ENCODE results near the gene CLIC1.

Gene CLIC1

GRCh38 chr6:31776485-31776988, 40.2 kb upstream of the CLIC1 start:
- Histone ChIP-seq H3K4me3 (no peak overlapping the region), H3K36me3 (replicated peaks) (peaks cover 39% of the 10 kb centered on the region), H3K9me3 (no peaks in the 10 kb centered on the region), H3K4me1 (peaks cover 6% of the 10 kb centered on the region), H3K27me3 (ENCODE audit: low read depth) (no peaks in the 10 kb centered on the region)
- no peak for DNase-seq (ENCODE audit: low spot score in 2 of 2)
- in situ Hi-C loops (cut with MboI; ENCODE audit: low sequenced_read_pairs): no loop called here

DNA sequence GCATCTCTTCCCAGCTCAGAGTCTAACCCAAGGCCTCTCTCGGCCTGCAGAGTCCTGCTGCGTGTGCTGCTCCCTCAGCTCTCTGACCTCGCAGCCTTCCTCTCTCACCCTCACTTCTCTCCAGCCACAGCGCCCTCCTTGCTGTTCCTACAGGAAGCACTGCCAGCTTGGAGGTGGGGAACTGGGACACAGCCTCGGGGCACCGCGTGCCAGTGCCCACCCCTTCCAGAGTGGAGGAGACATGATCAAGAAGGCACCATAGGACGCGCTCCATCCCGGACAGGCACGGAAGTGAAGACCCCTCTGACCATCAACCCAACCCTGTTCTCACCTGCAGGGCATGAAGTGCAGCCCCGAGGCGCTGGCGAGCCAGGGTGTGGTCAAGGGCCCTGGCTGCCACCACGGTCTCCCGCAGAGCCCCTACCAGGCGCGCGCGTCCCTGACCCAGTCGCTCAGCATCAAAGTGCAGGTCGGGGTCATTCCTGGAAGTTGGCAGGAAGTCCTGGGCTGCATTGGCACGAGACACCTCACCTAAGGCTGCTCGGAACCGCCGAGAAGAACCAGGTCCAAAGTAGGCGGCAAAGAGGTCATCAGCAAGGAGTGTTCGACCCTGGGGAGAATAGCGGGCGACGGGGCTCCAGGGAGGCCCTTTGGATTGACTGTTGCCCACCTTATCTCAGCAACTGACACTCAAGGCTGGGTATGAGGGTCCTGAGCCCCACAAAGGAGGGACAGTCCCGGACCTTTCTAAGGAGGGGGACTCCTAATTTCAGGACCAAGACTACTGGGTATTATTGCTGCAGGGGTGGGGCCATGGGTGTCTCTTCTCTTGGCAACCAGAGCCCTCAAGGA, 39.5 kb upstream of the CLIC1 start:
- in situ Hi-C loops (cut with MboI; ENCODE audit: low sequenced_read_pairs): no loop called here
- Histone ChIP-seq H3K4me3 (no peak overlapping the region), H3K4me1 (peaks cover 6% of the 10 kb centered on the region)

DNA sequence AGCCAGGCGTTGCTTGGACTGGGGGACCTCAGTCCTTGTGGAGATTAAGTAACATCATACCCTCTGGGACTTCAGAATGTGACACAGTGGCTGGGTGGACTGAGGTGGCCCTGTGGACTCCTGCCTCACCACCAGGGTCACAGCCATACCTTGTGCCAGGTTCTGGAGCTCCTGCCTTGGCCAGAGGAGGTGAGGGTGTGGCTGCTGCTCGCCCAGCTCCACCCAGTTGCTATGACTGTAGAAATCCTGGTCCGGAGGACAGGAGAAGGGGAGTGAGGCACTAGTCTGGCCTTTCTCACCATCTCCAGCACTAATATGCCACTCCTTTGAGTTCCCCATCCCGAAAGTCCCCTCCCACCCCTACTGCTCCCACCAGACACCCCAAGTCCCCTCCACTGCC, 38.9 kb upstream of the CLIC1 start:
- Histone ChIP-seq H3K36me3 (replicated peaks) (peaks cover 25% of the 10 kb centered on the region), H3K4me3 (no peak overlapping the region), H3K27me3 (ENCODE audit: low read depth) (no peaks in the 10 kb centered on the region), H3K9me3 (no peaks in the 10 kb centered on the region), H3K4me1 (peaks cover 6% of the 10 kb centered on the region)
- in situ Hi-C loops (cut with MboI; ENCODE audit: low sequenced_read_pairs): no loop called here
- DNase-seq (ENCODE audit: low spot score in 2 of 2): no peak

More for the DNA sequence above, 39.5 kb upstream of the CLIC1 start:
- DNase-seq (ENCODE audit: low spot score in 2 of 2): no peak
- Histone ChIP-seq H3K27me3 (ENCODE audit: low read depth) (no peaks in the 10 kb centered on the region), H3K36me3 (replicated peaks) (peaks cover 32% of the 10 kb centered on the region), H3K9me3 (no peaks in the 10 kb centered on the region)

- Histone ChIP-seq H3K4me1 (peaks cover 2% of the 10 kb centered on the region), H3K36me3 (replicated peaks) (no peaks in the 10 kb centered on the region), H3K9me3 (no peaks in the 10 kb centered on the region), H3K4me3 (no peak overlapping the region), H3K27me3 (ENCODE audit: low read depth) (no peaks in the 10 kb centered on the region)
- in situ Hi-C loops (cut with MboI; ENCODE audit: low sequenced_read_pairs): no loop called here
- no peak for DNase-seq (ENCODE audit: low spot score in 2 of 2)
Observed at GRCh38 chr6:31771992-31772358, 35.6 kb upstream of the CLIC1 start.

- in situ Hi-C loops (cut with MboI; ENCODE audit: low sequenced_read_pairs): no loop called here
- H3K4me3 ChIP-seq: no peak overlapping the region
- no peaks in the 10 kb centered on the region for H3K27me3 ChIP-seq (ENCODE audit: low read depth)
- no peaks in the 10 kb centered on the region for H3K9me3 ChIP-seq
- no peaks in the 10 kb centered on the region; the same call in 1 of the 2 replicates for H3K4me1 ChIP-seq
- DNase-seq (ENCODE audit: low spot score in 2 of 2): no peak
- H3K36me3 ChIP-seq (replicated peaks): no peaks in the 10 kb centered on the region; the same call in 1 of the 2 replicates
Observed at GRCh38 chr6:31770860-31771259, 34.5 kb upstream of the CLIC1 start.

DNA sequence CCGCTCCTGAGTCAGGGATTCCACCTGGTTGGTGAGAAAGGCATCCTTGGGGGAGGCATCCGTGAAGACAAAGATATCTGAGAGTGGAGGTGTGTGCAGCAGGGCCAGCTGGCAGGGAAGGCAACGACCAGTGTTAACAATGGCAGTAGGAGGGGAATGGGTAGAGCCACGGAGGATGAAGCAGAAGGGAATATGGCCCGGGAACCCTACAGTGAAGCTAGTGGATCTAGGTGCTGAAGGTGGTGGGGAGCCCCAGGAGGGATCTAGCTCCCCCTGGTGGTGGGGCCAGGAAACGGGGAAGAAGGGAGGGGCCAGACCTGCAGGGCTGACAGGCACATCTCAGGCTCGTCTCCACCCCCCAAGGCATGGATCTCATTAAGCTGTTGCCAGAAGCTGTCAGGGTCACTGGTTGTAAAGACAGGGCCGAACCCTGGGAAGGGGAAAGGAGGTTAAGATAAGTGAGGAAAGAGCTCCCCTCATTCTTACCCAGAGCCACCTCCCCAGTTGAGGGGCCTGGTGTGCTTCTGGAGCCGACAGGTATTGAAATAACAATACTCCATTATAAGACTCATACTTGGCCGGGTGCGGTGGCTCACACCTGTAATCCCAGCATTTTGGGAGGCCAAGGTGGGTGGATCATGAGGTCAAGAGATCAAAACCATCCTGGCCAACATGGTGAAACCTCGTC, 33.5 kb upstream of the CLIC1 start:
- peak; percentile 40 to 86 for DNase-seq (ENCODE audit: low spot score in 2 of 2)
- Histone ChIP-seq H3K4me3 (no peak overlapping the region), H3K4me1 (no peaks in the 10 kb centered on the region; the same call in 1 of the 2 replicates), H3K27me3 (ENCODE audit: low read depth) (no peaks in the 10 kb centered on the region), H3K9me3 (no peaks in the 10 kb centered on the region), H3K36me3 (replicated peaks) (peaks cover 3% of the 10 kb centered on the region)
- in situ Hi-C loops (cut with MboI; ENCODE audit: low sequenced_read_pairs): no loop called here

- peaks cover 15% of the 10 kb centered on the region for H3K36me3 ChIP-seq (replicated peaks)
- DNase-seq (ENCODE audit: low spot score in 2 of 2): no peak
- in situ Hi-C loops (cut with MboI; ENCODE audit: low sequenced_read_pairs): no loop called here
- H3K27me3 ChIP-seq (ENCODE audit: low read depth): no peaks in the 10 kb centered on the region
- H3K4me3 ChIP-seq: no peak overlapping the region
- H3K4me1 ChIP-seq: no peaks in the 10 kb centered on the region; the same call in 1 of the 2 replicates
- H3K9me3 ChIP-seq: no peaks in the 10 kb centered on the region
Observed at GRCh38 chr6:31768363-31769257, 32.3 kb upstream of the CLIC1 start.

DNA sequence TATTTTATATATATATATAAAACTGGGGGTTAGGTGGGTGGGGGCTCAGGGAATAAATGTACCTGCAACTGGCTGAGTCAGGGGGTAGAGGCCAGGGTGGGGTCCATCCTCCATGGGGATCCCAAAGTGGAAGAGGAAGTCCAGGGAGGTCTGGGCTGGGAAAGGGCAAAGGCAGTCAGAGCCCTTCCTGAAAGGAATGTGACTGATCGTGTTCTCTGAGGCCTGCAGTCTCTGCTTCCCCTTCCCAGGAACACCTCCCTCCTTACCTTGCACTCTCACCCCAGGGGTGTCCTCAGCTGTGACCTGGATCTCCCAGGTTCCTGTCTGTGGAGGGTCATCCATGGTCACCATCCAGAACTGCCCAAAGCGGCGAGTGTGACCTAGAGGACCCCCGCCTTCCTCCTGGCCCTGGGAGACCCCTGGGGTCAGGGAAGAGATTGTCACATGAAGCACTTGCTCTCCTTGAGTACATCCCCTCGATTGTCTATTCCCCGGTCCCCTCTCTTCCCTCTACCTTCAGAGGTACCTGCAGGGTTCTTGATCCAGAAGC, 30.8 kb upstream of the CLIC1 start:
- in situ Hi-C loops (cut with MboI; ENCODE audit: low sequenced_read_pairs): no loop called here
- Histone ChIP-seq H3K36me3 (replicated peaks) (peaks cover 30% of the 10 kb centered on the region), H3K9me3 (no peaks in the 10 kb centered on the region), H3K27me3 (ENCODE audit: low read depth) (no peaks in the 10 kb centered on the region), H3K4me1 (peaks cover 5% of the 10 kb centered on the region), H3K4me3 (no peak overlapping the region)
- DNase-seq (ENCODE audit: low spot score in 2 of 2): no peak

DNA sequence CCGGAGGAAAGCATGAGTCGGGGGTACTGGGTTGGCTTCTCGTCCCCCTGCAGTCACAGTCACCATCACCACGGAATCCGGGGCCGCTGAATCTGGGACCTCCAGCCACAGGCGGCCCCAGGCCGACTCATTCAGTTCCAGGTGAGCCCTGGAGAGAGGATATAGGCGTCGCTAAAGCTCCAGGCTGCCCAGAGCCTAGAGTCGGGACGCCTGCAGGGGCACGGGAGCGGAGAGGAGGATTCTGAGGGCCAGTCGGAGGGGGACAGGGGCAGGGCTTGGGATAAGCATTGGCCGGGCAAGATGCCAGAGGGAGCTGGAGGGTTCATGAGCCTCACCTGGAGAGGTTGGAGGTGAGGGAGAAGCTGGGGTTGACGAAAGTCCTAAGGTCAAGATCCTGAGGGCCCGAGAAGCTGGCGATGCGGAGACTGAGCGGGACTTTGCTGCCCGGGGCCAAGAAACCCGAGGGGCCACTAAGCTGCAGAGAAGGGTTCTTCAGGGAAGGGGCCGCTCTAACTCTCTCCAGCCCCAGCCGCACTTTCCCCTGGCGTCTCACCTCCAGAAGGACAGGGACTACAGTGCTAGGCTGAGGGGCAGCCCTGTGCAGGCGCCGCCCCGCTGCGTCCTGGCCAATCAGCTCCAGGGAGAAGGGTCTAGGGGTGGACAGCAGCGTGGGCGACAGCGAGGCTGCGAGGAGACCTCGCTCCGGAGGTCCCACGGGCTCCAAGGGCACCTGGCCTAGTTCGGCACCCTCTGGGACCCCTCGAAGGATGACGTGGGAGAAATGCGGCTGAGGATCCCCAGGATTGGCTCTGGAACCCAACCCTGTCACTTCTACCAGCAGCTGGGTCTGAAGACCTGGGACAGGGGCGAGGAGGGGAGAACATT, 29.8 kb upstream of the CLIC1 start:
- H3K9me3 ChIP-seq: no peaks in the 10 kb centered on the region
- H3K4me3 ChIP-seq: no peak overlapping the region
- in situ Hi-C loops (cut with MboI; ENCODE audit: low sequenced_read_pairs): no loop called here
- DNase-seq (ENCODE audit: low spot score in 2 of 2): no peak
- no peaks in the 10 kb centered on the region for H3K27me3 ChIP-seq (ENCODE audit: low read depth)
- H3K36me3 ChIP-seq (replicated peaks): peaks cover 40% of the 10 kb centered on the region
- peaks cover 5% of the 10 kb centered on the region for H3K4me1 ChIP-seq

DNA sequence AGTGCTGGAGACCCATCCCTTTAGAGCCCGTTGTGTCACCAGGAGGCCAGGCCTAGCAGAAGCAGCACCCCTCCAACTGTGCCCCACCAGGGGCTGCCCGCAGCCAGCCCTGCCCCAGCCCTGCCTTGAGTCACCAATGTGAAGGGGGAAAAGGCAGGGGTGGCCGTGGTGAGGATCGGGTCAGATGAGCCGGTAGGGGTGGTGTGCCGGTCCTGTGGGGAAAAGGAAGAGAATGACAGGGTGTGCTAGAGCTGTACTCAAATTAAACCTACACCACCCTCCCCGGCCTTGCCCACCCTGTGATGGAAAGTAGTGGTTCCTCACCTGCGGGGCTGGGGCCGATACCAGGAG, 29.2 kb upstream of the CLIC1 start:
- no peaks in the 10 kb centered on the region for H3K9me3 ChIP-seq
- no peak overlapping the region for H3K4me3 ChIP-seq
- H3K27me3 ChIP-seq (ENCODE audit: low read depth): no peaks in the 10 kb centered on the region
- peaks cover 5% of the 10 kb centered on the region for H3K4me1 ChIP-seq
- H3K36me3 ChIP-seq (replicated peaks): peaks cover 46% of the 10 kb centered on the region
- no peak for DNase-seq (ENCODE audit: low spot score in 2 of 2)
- in situ Hi-C loops (cut with MboI; ENCODE audit: low sequenced_read_pairs): no loop called here

GRCh38 chr6:31764198-31764597, 27.9 kb upstream of the CLIC1 start:
- Histone ChIP-seq H3K27me3 (ENCODE audit: low read depth) (no peaks in the 10 kb centered on the region), H3K4me1 (peaks cover 5% of the 10 kb centered on the region), H3K36me3 (replicated peaks) (peaks cover 59% of the 10 kb centered on the region), H3K9me3 (no peaks in the 10 kb centered on the region), H3K4me3 (no peak overlapping the region)
- in situ Hi-C loops (cut with MboI; ENCODE audit: low sequenced_read_pairs): no loop called here
- DNase-seq (ENCODE audit: low spot score in 2 of 2): no peak

DNA sequence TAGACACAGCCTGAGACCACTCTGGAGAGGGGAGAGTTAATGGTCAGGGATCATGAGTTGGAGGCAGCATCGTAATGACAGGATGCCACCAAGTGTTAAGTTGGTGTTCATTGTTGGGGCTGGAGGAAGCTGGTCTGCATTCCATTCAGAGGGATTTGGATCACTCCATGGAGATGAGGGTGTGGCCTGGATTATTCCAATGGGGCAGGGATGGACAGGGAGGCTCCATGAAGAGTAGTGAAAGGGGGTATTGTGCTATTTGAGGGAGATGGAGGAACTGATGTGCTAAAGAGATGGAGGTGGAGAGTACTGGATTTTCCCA, 27.2 kb upstream of the CLIC1 start:
- Histone ChIP-seq H3K9me3 (no peaks in the 10 kb centered on the region), H3K27me3 (ENCODE audit: low read depth) (no peaks in the 10 kb centered on the region), H3K4me1 (peaks cover 5% of the 10 kb centered on the region), H3K4me3 (no peak overlapping the region), H3K36me3 (replicated peaks) (peaks cover 65% of the 10 kb centered on the region)
- in situ Hi-C loops (cut with MboI; ENCODE audit: low sequenced_read_pairs): no loop called here
- peak; percentile 64 to 74 for DNase-seq (ENCODE audit: low spot score in 2 of 2)
